ENCODE results near the gene MTA2. TPM values are rescaled to one million over a fixed set of nuclear protein-coding genes. Genes with fewer than 3 reads are reported as not detected.
A peak's percentile ranks its signal among the peaks of the same experiment; 100 is the strongest.
"Not testable (repeated sequence)": the region's sequence is repeated elsewhere in the genome, so short reads cannot be mapped to it uniquely, and the experiment has no call there.

Gene MTA2
- total RNA-seq: 142 TPM

DNA sequence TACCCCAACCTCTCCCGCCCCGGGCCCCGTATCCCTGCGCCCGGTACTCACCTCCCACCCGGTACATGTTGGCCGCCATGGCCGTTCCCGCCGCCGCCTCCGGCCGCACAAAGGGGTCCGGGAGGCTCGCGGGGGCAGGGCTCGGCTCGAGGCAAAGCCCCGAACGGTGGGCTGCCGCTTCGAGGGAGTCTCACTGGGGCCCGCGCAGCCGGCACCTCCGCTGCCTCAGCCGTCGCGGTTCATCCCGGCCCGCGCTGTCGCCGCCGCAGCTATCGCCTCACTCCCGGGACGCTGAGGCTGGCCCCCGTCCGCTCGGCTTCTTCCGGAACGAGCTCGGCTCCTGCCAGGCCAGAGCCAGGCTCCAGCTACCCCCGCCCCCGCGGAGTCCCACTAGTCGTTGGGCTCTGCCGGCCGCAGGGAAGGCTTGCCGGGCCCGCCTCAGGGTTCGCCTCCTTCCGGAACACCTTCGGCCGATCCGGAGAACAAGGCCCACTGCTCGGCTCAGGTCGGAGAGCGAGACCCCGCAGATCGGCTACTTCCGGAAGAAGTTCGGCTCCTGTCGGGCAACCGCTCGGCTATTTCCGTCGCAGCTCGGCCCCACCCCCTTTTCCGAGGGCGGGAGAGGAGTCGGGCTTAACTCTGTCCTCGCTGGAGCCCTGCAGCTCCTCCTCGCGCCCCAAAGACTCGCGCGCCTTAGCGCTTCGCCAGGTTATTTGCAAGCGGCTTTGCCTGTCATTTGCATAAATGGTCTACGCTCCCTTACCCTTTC, at the start of gene MTA2:
MTA2 (minus strand) TSS at position 494 of the 769 bp plus-strand sequence; CDS start at position 79, 415 bp downstream.
- peak; percentile 94 to 99 (median 98) for DNase-seq (ENCODE audit: low read depth in 2 of 3, low spot score in 2 of 3)

DNA sequence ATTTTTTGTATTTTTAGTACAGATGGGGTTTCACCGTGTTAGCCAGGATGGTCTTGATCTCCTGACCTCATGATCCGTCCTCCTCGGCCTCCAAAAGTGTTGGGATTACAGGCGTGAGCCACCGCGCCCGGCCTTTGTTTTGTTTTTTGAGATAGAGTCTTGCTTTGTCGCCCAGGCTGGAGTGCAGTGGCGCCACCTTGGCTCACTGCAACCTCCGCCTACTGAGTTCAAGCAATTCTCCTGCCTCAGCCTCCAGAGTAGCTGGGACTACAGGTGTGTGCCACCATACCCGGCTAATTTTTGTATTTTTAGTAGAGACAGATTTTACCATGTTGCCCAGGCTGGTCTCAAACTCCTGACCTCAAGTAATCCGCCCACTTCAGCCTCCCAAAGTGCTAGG, 48.6 kb upstream of the MTA2 start:
- not testable (repeated sequence) for DNase-seq (ENCODE audit: low read depth in 2 of 3, low spot score in 2 of 3)

DNA sequence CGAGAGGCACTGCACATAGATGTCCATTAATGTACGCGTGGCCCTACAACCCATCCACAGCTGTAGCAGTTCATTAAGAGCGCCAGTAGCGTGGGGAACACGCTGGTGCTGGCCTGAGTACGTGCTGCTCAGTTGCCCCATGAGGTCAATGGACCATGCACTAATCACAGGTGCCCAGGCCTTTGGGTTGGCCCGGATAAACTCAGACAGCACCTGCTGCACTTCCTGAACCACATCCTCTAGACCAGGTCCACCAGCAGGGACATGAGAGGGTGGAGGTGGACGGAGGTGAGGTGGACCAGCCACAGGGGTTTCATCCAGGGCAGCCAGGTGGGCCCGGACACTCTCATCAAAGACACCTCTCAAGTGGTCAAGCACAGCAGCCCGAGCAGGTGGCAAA, 47.8 kb upstream of the MTA2 start:
- DNase-seq (ENCODE audit: low read depth in 2 of 3, low spot score in 2 of 3): no peak

DNA sequence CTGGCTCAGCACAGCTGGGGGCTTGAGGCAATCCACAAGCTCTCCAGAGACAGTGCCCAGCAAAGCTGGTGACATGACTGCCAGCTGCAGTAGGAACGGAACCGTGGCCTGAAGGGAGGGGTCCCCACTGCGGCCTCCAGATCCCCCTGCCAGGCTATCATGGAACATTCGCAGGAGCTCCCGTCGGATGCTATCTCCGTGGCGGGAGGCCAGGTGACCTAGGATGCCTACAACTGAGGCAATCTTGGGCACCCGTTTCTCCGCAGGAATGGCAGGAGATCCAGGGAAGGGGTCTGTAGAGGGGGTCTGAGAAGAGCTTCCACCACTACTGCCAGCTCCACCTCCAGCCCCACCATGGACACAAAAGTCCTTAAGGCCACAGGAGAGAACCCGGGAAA, 47.3 kb upstream of the MTA2 start:
- DNase-seq (ENCODE audit: low read depth in 2 of 3, low spot score in 2 of 3): no peak

DNA sequence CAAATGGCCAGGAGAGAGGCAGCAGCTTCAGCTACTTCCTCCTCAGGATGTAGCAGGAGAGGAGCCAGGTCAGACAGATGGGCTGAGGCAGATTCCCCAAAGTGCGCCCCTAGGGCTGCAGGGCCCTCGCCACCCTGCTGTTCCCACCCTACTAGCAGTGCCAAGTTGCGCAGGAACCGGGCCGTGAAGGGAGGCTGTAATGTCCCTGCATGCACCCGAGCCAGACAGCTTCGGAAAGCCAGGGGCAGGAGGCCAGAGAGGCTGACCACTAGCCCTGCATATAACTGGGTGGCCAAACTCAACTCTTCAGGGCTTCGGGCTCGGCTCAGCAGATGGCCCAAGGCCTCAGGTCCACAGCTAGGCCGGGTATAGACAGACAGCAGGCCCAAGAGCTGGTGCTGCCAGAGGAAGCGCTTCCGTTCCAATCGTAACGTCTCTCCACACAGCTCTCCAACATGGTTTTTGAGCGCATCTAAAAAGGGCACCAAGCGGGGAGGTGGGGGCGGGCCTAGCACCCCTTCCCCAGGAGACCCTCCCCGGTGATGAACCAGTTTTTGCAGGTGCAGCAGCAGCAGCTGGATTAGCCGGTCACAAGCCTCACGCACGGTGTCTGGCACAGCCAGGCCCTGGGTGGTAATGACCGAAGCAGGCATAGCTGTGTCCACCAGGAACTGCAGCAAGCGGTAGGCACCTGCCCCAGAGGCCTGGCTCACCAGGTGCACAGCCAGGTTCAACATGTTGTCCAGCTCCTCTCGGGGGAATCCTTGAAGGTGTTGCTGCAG, 46.7 kb upstream of the MTA2 start:
- DNase-seq (ENCODE audit: low read depth in 2 of 3, low spot score in 2 of 3): no peak

DNA sequence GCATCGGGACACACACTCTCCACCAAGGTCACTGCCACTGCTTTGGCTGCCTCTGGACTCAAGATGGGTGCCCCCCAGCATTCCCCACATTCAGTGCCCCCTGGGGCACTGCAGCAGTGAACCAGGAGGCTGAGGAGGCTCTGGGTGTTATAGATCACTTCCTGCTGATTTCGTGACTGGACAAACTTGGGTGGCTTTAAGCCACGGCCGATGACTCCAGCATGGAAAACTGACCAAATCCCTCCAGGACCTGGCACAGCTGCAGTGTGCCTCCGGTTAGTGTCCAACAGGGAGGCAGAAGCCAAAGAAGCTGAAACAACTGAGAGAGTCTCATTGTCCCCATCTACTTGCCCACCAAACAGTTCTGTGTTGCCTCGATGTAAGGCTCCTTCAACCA, 45.9 kb upstream of the MTA2 start:
- no peak for DNase-seq (ENCODE audit: low read depth in 2 of 3, low spot score in 2 of 3)

DNA sequence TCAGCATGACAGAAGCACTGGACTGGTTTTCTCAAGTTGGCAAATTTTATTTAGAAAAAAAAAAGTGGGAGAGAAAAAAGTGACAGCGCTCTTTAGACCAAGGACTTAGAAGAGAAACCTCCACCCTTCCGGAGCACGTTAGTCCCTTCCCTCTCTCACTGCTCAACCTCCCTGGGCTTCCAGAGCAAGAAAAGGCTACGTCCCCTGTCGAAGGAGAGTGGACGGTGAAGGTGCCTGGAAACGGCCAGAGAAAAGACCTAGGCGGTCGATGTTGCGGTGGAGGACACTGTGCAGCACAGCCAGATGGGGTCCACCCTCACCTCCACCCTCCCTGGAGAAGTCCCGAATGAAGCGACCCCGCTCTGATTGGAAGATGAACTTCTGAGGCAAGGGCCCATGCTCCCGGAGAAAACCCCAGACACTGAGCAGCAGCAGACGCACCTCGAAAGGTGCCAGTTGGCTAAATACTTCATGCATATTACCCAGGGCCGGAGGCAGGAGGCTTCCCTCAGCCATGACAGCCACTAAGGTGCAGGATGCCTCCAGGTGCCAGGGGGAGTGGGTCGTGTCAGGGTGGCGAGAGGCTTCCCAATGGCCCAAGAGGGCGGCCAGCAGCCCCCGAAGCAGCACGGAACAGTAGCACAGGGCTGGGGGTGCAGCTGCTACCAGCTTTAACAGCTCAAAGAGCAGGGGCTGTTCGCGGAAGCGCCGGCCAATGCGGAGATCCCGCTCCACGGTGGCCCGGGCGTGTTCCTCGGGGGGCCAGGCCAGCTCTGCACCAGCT, 45.4 kb upstream of the MTA2 start:
- no peak for DNase-seq (ENCODE audit: low read depth in 2 of 3, low spot score in 2 of 3)

DNA sequence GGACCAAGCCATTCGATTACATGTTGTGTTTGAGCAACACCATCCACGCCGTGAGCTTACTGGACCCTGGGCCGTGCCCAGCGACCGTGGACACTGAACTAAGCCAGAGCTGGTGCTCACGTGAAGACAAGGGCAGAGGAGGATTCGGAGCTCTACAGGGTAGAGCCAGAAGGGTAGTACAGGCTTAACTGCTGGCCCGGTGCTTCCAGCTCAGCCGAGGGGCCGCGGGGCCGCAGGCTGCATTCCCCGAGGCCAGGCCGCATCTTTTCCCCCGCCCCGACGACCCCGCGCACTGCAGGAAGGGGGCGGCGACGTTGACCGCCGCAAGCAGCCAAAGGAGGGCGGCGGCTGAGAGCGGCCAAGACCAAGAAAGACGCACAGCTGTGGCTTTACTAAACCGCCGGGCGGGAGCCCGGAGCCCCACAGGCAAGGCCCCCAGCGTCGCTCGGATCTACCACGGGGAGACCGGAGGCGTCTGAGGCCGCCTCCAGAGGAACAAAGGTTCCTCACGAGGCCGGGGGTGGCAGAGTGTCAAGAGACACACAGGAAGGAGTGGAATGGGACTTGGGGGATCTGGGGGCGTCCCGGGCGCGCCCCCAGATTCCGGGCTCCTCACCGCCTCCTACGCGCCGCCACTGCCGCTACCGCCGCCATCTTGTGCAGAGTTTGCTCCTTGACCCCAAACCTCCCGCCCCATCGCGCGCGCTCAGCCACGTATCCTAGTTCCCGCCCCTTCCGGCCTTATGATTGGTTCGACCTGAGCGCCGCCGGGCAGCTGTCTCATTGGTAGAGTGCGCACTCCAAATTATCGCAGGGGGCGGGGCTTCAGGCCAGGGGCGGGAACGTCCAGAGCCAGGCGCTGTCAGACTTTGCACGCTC, 44.5 kb upstream of the MTA2 start, which contains the start of gene GANAB:
GANAB (minus strand) TSS at position 668 of the 879 bp plus-strand sequence; CDS start at position 654, 14 bp downstream.
- peak; percentile 89 to 99 (median 99) for DNase-seq (ENCODE audit: low read depth in 2 of 3, low spot score in 2 of 3)

DNA sequence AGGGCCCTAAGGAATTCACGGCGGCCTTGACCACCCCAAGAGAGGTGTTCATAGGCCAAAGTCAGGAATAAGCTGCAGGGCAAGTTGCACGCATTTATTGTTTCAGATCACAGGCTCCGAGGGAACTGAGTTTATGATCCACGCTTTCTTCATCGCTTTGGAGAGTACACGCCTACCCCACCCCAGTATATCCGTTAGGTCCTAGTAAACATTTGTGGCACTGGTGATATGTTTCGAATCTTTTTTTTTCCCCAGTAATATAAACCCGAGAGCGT, 43.9 kb upstream of the MTA2 start:
- DNase-seq (ENCODE audit: low read depth in 2 of 3, low spot score in 2 of 3): no peak

DNA sequence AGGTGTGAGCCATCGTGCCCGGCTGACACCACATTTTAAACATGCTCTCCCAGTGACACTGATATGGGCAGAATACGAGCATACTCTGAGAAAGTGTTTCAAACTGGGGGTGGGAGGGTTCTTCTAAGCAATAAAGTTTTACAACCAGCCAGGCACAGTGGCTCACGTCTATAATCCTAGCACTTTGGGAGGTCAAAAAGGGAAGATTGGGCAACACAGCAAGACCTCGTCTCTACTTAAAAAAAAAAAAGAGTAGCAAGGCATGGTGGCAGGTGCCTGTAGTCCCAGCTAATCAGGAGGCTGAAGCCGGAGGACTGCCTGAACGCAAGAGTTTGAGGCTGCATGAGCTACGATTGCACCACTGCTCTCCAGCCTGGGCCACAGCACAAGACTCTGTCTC, 42.6 kb upstream of the MTA2 start:
- DNase-seq (ENCODE audit: low read depth in 2 of 3, low spot score in 2 of 3): no peak

DNA sequence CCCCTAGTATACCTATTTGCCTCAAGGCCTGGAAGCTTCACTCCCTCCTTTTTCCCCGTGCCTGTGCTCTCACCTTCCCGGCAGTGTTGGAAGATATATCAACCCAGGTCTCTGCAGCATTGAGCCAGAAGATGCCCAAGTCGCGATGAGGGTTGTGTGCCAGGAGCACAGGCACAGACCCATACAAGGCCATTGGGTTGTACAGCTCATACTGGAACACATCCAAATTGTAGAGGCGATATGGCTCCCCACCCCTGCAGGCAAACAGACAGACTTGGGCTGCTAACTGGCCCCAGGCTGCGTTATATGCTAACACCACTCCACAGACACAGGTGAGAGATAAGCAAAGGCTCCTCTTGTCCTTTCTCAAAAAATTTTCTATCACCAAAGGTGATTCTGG, 30.8 kb upstream of the MTA2 start:
- DNase-seq (ENCODE audit: low read depth in 2 of 3, low spot score in 2 of 3): no peak

DNA sequence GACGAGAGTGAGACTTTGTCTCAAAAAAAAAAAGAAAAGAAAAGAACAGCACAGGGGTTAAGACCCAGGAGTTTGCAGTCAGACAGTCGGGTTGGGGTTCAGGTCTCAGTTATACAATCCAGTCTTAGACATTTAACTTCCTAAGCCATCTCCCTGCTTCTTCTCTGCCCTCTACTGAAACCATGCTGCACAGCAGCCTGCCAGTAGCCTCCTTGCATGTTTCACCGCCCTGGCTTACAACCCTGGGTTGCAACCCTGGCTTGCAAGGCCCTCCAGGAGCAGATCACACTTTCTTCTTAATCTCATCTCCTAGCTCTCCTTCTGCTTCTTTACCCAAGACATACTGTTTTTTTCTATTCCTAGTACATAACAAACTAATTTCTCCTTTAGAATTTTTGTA, 26.0 kb upstream of the MTA2 start:
- peak in 1 of 3 donors; percentile 35 for DNase-seq (ENCODE audit: low read depth in 2 of 3, low spot score in 2 of 3)

DNA sequence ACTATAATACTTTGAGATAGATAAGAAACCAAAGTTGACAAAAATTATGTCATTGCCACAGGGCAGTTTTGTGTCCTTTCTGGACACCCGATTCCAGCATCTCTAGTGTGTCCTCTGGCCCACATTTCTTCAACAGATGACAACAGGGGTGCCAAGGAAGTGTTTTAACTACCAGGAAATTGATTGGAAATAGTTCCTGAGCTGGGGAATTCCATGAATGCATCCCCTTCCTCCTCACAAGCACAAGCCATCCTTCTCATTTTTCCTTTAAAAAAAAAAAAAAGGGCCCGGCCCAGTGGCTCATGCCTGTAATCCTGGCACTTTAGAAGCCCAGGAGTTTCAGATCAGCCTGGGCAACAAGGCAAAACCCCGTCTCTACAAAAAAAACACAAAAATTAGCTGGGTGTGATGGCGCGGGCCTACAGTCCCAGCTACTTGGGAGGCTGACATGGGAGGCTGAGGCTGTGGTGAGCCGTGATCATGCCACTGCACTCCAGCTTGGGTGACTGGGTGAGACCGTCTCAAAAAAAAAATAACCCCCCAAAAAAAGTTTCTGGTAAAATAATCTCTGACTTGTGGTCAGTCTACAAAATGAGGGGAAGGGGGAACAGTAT, 20.9 kb upstream of the MTA2 start:
- DNase-seq (ENCODE audit: low read depth in 2 of 3, low spot score in 2 of 3): no peak

DNA sequence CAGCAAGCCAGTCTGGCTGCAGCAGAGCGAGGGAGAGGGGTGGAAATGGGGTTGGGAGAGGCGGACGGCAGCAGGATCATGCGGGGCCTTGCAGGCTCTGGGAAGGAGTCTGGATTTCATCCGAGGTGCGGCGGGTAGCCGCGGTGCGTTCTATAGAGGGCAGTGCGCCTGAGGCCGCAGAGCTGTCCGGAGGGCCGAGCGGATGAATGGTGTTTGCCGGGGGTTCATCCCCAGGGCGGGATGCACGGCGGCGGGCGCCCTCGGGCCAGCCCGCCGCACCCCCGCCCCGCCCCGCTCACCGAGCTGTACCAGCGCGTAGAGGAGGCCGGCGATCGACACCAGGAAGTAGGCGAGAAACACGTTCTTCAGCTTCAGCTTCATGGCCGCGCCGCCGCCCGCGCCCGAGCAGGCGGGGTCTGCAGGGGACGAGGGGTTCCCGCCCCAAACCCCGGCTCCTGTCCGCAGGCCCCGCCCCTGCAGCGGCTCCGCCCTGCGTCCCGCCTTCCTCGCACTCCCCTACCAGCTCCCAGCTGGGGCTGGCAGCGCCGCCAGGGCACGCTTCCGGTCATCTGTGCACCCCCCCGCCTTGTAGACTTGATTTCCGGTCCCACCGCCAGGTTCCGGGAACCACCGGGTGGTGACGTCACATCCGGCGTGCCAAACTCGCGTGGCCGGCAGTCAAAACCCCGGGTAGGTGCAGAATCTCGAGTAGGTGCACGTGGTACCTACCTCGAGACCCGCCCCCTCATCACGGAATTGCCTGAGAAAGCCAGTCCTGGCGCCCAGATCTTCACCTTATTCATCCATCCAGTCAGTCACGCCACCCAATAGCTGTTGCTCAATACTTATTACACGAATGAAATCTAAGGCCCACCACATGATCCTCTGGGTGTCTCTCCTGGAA, 20.2 kb upstream of the MTA2 start, which contains the start of gene B3GAT3:
B3GAT3 (minus strand) TSS at position 420 of the 904 bp plus-strand sequence; CDS start at position 381, 39 bp downstream.
- peak; percentile 94 to 97 (median 94) for DNase-seq (ENCODE audit: low read depth in 2 of 3, low spot score in 2 of 3)

DNA sequence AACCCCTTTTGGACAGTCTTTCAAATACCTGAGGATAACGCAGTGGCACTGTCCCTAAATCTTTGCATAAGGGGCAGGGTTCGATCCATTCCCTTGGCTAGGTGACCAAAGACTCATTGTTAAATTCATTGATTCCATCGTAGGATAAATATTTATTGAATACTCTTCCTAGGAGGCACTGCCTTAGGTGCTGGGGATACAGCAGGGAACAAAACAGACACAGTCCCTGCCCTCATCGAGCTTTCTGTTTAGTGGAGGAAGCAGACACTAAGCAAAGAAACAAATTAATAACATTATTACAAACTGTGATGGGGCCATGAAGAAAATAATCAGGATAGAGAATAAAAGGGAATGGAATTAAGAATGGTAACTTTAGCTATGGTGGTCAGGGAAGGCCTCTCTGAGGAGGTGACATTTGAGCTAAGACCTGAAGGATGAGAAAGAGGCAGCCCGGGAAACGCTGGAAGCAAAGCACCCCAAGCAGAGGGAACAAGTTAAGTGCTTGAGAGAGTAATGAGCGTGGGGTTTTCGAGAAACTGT, 19.4 kb upstream of the MTA2 start:
- no peak for DNase-seq (ENCODE audit: low read depth in 2 of 3, low spot score in 2 of 3)

DNA sequence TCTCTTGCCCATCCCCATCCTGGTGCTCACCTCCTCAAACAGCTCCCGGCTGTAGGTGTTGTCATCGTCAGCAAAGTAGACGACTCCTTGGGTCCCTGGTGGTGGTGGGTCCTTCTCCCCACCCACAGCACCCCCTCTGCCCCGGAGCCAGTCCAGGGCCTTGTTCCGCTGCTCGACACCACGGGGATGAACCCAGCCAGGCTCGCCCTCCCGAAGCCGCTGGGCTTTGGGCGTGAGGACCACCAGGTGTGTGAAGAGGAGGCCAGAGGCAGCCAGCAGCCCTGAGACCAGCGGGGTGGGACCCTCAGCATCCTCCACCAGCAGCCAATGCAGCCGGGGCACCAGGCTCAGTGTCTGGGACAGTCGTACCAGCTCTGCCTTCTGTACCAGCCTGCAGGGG, 15.3 kb upstream of the MTA2 start:
- DNase-seq (ENCODE audit: low read depth in 2 of 3, low spot score in 2 of 3): not testable (repeated sequence)

DNA sequence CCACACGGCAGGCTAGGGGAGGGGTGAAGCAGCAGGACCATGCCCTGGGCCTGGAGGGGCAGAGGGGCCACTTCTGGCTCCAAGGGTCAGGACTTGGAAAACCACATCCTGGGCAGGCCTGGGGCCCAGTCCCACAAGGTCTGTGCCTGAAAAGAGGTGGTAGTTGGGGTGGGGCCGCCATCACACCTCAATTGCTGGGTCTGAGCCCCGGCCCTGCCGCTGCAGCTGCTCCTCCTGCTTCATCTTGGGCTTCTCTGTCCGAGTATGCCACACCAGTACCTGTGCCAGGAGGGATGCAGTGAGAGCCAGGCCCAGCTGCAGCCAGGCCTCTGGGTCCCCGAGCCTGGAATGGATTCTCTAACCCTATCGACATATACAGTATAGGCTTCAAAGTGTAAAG, 13.9 kb upstream of the MTA2 start:
- DNase-seq (ENCODE audit: low read depth in 2 of 3, low spot score in 2 of 3): no peak

DNA sequence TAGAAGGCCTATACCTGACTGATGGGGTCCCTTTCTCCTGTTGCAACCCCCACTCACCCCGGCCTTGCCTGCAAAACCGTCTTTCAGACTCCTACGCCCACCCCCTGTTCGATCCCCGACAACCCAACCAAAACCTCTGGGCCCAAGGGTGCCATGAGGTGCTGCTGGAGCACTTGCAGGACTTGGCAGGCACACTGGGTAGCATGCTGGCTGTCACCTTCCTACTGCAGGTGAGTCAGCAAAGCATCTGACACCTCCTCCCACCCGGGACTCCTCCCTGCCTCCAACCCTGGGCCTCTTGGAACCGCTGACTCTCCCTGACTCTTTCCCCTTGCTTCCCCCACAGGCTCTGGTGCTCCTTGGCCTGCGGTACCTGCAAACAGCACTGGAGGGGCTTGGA, 12.6 kb upstream of the MTA2 start:
- no peak for DNase-seq (ENCODE audit: low read depth in 2 of 3, low spot score in 2 of 3)
